Loucy (cell line): ENCODE measurements around the gene BTBD19.
A peak's percentile ranks its signal among the peaks of the same experiment; 100 is the strongest.

Source experiments
- H2AFZ ChIP-seq: fragments of 200-600 bp; sonication (generic); 2 replicates; pipeline ENCODE4 v1.6.0; 2016; ENCODE audit warnings: antibody characterized with exemption, mild to moderate bottlenecking, low read length, moderate library complexity
- H3F3A ChIP-seq: fragments of 200-600 bp; 2 replicates; pipeline ENCODE4 v1.6.0; 2016; ENCODE audit warnings: antibody characterized with exemption, low read depth, mild to moderate bottlenecking
- H3K27me3 ChIP-seq: fragments of 200-600 bp; sonication (generic); 2 replicates; pipeline ENCODE4 v1.6.1; 2014; ENCODE audit warnings: low read length, mild to moderate bottlenecking; ENCODE audit not compliant: insufficient read depth, poor library complexity, severe bottlenecking
- H3K36me3 ChIP-seq: fragments of 200-600 bp; sonication (generic); 2 replicates; pipeline ENCODE4 v1.6.1; 2016; ENCODE audit warnings: low read length; ENCODE audit not compliant: insufficient read depth
- H3K4me1 ChIP-seq: fragments of 200-600 bp; sonication (generic); 2 replicates; pipeline ENCODE4 v1.5.1; 2014; ENCODE audit warnings: low read length, mild to moderate bottlenecking; ENCODE audit not compliant: insufficient read depth, poor library complexity, severe bottlenecking
- H3K4me2 ChIP-seq: fragments of 200-600 bp; sonication (generic); 2 replicates; pipeline ENCODE4 v1.6.0; 2014; ENCODE audit warnings: antibody characterized with exemption, low read length, low read depth, mild to moderate bottlenecking; ENCODE audit not compliant: poor library complexity, severe bottlenecking
- H3K4me3 ChIP-seq: fragments of 200-600 bp; sonication (generic); 2 replicates; pipeline ENCODE4 v1.5.1; 2014; ENCODE audit warnings: low read length, mild to moderate bottlenecking, mixed read lengths; ENCODE audit not compliant: poor library complexity, severe bottlenecking
- H3K79me2 ChIP-seq: fragments of 200-600 bp; sonication (generic); 2 replicates; pipeline ENCODE4 v1.6.1; 2014; ENCODE audit warnings: low read length; ENCODE audit not compliant: insufficient read depth
- H3K9ac ChIP-seq: fragments of 200-600 bp; sonication (generic); 2 replicates; pipeline ENCODE4 v1.6.0; 2014; ENCODE audit warnings: mild to moderate bottlenecking, low read depth, low read length, moderate library complexity; ENCODE audit not compliant: poor library complexity, severe bottlenecking
- H3K9me2 ChIP-seq: fragments of 200-600 bp; sonication (generic); replicated peaks from 2 replicates; pipeline ENCODE4 v1.6.1; 2016; ENCODE audit warnings: low read depth, low read length, mixed read lengths
- H3K9me3 ChIP-seq: fragments of 200-600 bp; sonication (generic); 2 replicates; pipeline ENCODE4 v1.6.1; 2014; ENCODE audit warnings: mild to moderate bottlenecking, antibody characterized with exemption, low read length, low read depth; ENCODE audit not compliant: insufficient read depth
- H4K20me1 ChIP-seq: fragments of 200-600 bp; sonication (generic); 2 replicates; pipeline ENCODE4 v1.6.0; 2014; ENCODE audit warnings: antibody characterized with exemption, low read length, mild to moderate bottlenecking; ENCODE audit not compliant: insufficient read depth, poor library complexity, severe bottlenecking
- EZH2phosphoT487 ChIP-seq: fragments of 200-600 bp; IDR thresholded peaks from 2 replicates; pipeline ENCODE4 v1.6.1; 2018; ENCODE audit warnings: antibody characterized with exemption, mild to moderate bottlenecking, moderate library complexity, borderline replicate concordance
- TF ChIP-seq, protein P1 (sequence below): fragments of 200-600 bp; sonication (generic); conservative IDR thresholded peaks from 2 replicates; pipeline ENCODE4 v1.5.1; 2014; ENCODE audit warnings: mild to moderate bottlenecking, antibody characterized with exemption, low read length

Gene BTBD19

DNA sequence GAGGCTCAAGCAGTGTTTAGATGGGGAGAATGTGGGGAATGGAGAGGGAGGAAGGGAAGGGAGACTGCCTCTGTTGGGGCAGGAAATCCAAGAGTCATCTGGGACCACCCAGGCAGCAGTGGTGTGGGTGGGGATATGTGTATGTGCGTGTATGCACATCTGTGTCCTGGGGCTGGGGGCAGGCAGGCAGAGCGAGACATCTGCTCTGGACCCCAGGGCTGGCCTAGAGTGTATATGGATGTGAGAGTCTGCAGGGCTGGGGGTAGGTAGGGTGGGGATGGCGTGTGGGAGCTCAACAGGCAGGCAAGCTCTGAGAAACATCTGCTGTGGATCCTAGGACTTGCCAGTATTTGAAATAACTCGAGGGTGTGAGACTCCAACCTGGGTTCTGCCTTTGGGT is 31.3 kb downstream of the BTBD19 start:
- TF ChIP-seq, protein P1, sequence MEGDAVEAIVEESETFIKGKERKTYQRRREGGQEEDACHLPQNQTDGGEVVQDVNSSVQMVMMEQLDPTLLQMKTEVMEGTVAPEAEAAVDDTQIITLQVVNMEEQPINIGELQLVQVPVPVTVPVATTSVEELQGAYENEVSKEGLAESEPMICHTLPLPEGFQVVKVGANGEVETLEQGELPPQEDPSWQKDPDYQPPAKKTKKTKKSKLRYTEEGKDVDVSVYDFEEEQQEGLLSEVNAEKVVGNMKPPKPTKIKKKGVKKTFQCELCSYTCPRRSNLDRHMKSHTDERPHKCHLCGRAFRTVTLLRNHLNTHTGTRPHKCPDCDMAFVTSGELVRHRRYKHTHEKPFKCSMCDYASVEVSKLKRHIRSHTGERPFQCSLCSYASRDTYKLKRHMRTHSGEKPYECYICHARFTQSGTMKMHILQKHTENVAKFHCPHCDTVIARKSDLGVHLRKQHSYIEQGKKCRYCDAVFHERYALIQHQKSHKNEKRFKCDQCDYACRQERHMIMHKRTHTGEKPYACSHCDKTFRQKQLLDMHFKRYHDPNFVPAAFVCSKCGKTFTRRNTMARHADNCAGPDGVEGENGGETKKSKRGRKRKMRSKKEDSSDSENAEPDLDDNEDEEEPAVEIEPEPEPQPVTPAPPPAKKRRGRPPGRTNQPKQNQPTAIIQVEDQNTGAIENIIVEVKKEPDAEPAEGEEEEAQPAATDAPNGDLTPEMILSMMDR, result no peak
- TF ChIP-seq EZH2phosphoT487, result no peak
- no peak overlapping the region for H3K4me2 ChIP-seq
- peaks cover 7% of the 10 kb centered on the region for H3K4me1 ChIP-seq
- H3K36me3 ChIP-seq, result no peaks in the 10 kb centered on the region
- no peak overlapping the region for H3K9ac ChIP-seq
- H3K9me3 ChIP-seq, result no peaks in the 10 kb centered on the region
- no peaks in the 10 kb centered on the region for H4K20me1 ChIP-seq
- no peaks in the 10 kb centered on the region for H3K9me2 ChIP-seq
- no peaks in the 10 kb centered on the region for H3K27me3 ChIP-seq
- no peaks in the 10 kb centered on the region for H3K79me2 ChIP-seq
- no peak overlapping the region for H3K4me3 ChIP-seq
- no peak overlapping the region for H2AFZ ChIP-seq
- H3F3A ChIP-seq, result no peaks in the 10 kb centered on the region

GRCh38 chr1:44842486-44842861 is 34.2 kb downstream of the BTBD19 start:
- no peak for TF ChIP-seq EZH2phosphoT487
- TF ChIP-seq, protein P1, result no peak
- Histone ChIP-seq H3K36me3 (no peaks in the 10 kb centered on the region), H3K4me1 (peaks cover 7% of the 10 kb centered on the region), H3K4me2 (peak overlapping the region; percentile 93), H3K79me2 (no peaks in the 10 kb centered on the region), H3K9me2 (no peaks in the 10 kb centered on the region), H3K9ac (peak overlapping the region; percentile 52), H2AFZ (peak overlapping the region; percentile 45; the same call in 1 of the 2 replicates), H3K9me3 (no peaks in the 10 kb centered on the region), H4K20me1 (no peaks in the 10 kb centered on the region), H3F3A (no peaks in the 10 kb centered on the region), H3K4me3 (peak overlapping the region; percentile 70), H3K27me3 (no peaks in the 10 kb centered on the region)

- no peaks in the 10 kb centered on the region for H3K79me2 ChIP-seq
- H3K9ac ChIP-seq, result peak within 1 kb of the TSS; percentile 52
- no peaks in the 10 kb centered on the region for H3K9me2 ChIP-seq
- peak within 1 kb of the TSS; percentile 70 for H3K4me3 ChIP-seq
- TF ChIP-seq EZH2phosphoT487, result no peak
- TF ChIP-seq, protein P1, result no peak
- H3K27me3 ChIP-seq, result no peaks in the 10 kb centered on the region
- peak within 1 kb of the TSS; percentile 45; the same call in 1 of the 2 replicates for H2AFZ ChIP-seq
- peak within 1 kb of the TSS; percentile 93 for H3K4me2 ChIP-seq
- H3K36me3 ChIP-seq, result no peaks in the 10 kb centered on the region
- H3K9me3 ChIP-seq, result no peaks in the 10 kb centered on the region
- peaks cover 7% of the 10 kb centered on the region for H3K4me1 ChIP-seq
- H4K20me1 ChIP-seq, result no peaks in the 10 kb centered on the region
- H3F3A ChIP-seq, result no peaks in the 10 kb centered on the region
Observed at GRCh38 chr1:44842862-44843655, 34.7 kb downstream of the BTBD19 start, which contains the start of gene PTCH2. PTCH2 (minus strand) TSS chr1:44843253; CDS start chr1:44842932, 321 bp downstream.
